22Rv1 (cell line): ENCODE data around the gene WDFY1.

ENCODE experiments used
- CTCF ChIP-seq: fragments of 450-650 bp; IDR thresholded peaks from 2 replicates; pipeline ENCODE4 v1.5.1; 2017; ENCODE audit warnings: mild to moderate bottlenecking
- ZFX ChIP-seq: fragments of 450-650 bp; IDR thresholded peaks from 2 replicates; pipeline ENCODE4 v1.6.1; 2017; ENCODE audit warnings: antibody characterized with exemption, borderline replicate concordance

GRCh38 chr2:223943561-223944008, 1.6 kb downstream of the WDFY1 start:
- TF ChIP-seq CTCF: no peak
- TF ChIP-seq ZFX: no peak
